ENCODE measurements around the gene GRK5. TPM values are rescaled to one million over a fixed set of nuclear protein-coding genes. Genes with fewer than 3 reads are reported as not detected.

Gene GRK5
- total RNA-seq, 1 donor = 20.5 TPM

DNA sequence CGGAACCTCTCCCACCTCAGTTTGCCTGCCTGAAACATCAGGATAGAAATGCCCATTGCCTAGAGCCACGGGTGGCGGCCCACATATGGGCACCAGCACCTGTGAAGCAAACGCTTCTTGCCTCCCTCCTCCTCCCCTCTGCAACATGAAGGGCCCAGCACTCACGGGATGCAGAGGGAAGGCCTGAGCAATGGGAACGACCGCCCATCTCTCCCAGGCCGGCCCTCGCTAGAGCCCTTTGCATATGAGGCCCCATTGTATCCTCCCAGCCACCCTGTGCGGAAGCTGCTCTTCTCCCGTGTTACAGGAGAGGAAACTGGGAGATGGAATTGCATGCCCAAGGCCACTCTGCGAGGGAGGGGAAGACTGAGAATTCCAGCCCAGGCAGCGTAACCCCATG, 246.9 kb downstream of the GRK5 start:
- H3K4me3 ChIP-seq (ENCODE audit: low read depth, low read length) = no peak overlapping the region
- TF ChIP-seq, protein P1, sequence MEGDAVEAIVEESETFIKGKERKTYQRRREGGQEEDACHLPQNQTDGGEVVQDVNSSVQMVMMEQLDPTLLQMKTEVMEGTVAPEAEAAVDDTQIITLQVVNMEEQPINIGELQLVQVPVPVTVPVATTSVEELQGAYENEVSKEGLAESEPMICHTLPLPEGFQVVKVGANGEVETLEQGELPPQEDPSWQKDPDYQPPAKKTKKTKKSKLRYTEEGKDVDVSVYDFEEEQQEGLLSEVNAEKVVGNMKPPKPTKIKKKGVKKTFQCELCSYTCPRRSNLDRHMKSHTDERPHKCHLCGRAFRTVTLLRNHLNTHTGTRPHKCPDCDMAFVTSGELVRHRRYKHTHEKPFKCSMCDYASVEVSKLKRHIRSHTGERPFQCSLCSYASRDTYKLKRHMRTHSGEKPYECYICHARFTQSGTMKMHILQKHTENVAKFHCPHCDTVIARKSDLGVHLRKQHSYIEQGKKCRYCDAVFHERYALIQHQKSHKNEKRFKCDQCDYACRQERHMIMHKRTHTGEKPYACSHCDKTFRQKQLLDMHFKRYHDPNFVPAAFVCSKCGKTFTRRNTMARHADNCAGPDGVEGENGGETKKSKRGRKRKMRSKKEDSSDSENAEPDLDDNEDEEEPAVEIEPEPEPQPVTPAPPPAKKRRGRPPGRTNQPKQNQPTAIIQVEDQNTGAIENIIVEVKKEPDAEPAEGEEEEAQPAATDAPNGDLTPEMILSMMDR (IDR thresholded peaks at IDR 0.05; ENCODE audit: insufficient read depth, low read length) = no peak
- DNase-seq (ENCODE audit: low read depth) = no peak

DNA sequence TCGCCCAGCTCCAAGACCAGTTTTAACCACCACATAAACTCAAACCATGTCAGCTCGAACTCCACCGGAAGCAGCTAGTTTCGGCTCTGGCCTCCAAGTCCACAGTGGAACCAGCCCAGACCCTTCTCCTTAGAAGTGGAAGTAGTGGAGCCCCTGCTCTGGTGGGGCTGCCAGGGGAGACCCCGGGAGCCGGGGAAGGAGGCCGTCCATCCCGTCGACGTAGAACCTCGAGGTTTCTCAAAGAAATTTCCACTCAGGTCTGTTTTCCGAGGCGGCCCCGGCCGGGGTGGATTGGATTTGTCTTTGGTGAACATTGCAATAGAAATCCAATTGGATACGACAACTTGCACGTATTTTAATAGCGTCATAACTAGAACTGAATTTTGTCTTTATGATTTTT, 247.6 kb downstream of the GRK5 start:
- no peak for DNase-seq (ENCODE audit: low read depth)
- TF ChIP-seq, protein P1 (IDR thresholded peaks at IDR 0.05; ENCODE audit: insufficient read depth, low read length) = no peak
- H3K4me3 ChIP-seq (ENCODE audit: low read depth, low read length) = no peak overlapping the region

DNA sequence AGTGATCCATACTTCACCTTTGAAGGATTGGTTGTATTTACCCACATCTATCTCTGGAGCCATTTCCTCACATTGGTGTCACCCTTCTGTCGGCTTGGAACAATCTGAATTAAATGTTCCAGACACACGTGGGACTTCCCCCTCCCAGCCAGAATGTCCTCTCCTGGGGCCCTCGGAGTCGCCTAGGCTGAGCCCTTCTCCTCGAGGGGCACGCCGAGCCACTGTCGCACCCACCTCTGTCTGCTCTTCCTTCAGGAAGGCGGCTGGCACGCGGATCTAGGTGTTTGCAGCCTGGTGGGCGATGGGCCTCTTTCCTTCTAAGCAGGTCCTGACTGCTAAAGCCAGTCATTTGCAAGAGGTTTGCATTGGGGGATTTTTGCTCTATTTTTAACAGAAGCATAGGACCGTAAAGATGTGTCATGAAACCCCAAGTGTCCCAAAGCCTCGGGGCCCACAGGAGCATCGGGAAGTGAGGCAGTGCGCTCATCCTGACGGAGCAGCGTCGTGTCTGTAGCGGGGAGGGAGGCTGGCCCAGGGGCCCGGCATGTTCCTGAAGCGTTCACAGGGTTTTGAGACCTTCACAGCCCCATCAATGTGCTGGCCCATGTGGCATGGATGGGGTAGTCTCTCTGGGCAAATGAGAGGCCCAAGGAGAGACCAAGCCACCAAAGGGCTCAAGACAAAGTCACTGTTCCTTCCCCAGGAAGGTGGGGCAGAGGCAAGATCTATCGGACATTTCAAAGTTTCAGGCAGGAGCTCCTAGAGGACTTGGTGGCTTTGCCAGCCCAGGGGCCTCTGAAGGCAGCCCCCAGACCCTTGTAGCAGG, 248.5 kb downstream of the GRK5 start:
- no peak for DNase-seq (ENCODE audit: low read depth)
- TF ChIP-seq, protein P1 (IDR thresholded peaks at IDR 0.05; ENCODE audit: insufficient read depth, low read length) = no peak
- H3K4me3 ChIP-seq (ENCODE audit: low read depth, low read length) = no peak overlapping the region

DNA sequence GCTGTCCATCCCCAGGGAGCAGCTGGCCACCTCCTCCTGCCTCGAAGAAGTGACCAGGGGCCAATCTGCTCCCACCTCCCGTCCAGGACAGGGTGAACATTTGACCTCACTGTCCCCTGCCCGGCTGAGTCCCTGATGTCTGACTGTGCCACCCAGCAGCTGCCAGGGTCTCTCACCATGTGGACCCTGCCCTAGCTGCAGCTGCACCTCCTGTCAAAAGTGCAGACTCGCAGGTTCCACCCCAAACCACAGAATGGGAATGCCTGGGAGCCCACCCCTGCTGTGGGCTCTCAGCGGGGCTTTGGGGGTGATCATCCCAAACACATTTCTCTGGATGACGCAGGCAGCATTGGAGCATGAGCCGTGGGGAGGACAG, 249.1 kb downstream of the GRK5 start:
- DNase-seq (ENCODE audit: low read depth) = no peak
- H3K4me3 ChIP-seq (ENCODE audit: low read depth, low read length) = no peak overlapping the region
- TF ChIP-seq, protein P1 (IDR thresholded peaks at IDR 0.05; ENCODE audit: insufficient read depth, low read length) = no peak

DNA sequence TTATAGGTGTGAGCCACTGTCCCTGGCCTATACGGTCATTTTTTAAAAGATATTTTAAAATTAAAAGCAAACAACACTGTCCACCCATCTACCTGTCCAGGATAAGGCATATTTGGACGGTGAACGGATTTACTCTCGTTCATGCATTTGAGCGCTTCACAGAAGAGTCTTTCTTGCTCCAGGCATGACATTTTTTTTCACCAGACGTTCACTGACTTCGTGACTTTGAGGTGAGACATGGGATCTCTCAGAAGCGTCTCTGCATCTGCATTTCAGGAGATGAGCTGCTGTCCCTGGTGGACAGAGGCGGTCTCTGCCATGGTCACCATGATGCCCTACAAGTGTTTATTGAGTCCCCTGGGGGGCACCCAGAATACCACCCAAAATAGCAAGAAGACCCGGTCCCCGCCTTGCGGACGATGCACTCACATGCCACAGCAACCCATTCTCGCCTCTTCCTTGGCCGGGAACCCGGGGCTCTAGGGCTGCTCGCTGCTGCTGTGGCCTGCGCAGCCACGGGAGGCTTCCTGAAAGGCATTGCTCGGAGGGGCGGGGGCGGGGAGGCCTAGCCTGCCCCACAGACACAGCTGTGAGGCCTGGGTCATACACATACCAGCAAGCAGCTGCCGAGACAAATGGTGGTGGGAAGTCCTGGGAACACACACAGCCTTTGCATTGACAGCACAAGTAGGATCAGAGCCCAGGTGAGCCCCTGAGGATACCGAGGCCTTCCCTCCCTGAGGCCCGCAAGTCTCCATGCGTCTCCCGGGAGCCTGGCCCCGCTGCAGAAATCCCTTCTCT, 250.8 kb downstream of the GRK5 start:
- no peak overlapping the region for H3K4me3 ChIP-seq (ENCODE audit: low read depth, low read length)
- no peak for DNase-seq (ENCODE audit: low read depth)
- TF ChIP-seq, protein P1 (IDR thresholded peaks at IDR 0.05; ENCODE audit: insufficient read depth, low read length) = no peak

DNA sequence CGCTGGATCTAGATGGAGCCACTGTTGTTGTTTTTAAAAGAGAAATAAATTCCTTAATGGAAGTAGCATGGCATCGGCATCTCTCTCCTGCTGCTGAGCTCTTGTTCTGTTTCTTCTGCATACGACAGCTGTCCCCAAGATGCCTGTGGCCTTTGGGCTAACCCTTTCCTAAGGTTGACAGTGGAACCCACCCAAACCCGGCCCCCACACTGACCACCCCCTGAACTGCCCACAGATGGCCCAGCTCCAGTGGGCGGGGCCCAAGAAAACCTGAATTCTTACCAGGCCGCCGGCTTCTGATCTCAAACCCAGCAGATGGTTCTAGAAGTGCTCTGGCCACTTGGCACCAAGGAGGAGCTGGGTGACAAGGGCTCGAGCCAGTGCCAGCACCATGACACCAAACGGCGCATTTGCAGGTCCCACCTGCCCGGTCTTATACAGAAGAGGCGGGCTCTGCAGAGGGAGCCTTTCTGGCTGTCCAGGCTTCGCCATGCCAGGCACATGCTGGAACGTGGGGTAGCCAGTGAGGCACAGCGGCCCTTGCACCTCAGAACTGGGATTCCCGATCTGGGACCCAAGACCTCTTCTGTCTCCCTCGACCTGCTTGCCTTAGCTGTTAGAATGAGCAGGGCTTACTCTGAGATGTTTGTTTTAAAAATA, 252.4 kb downstream of the GRK5 start:
- TF ChIP-seq, protein P1 (IDR thresholded peaks at IDR 0.05; ENCODE audit: insufficient read depth, low read length) = no peak
- DNase-seq (ENCODE audit: low read depth) = no peak
- H3K4me3 ChIP-seq (ENCODE audit: low read depth, low read length) = no peak overlapping the region

Measured in fibroblast of the aortic adventitia (primary cell).